ENCODE data around the gene ZNF580. TPM values are rescaled to one million over a fixed set of nuclear protein-coding genes. Genes with fewer than 3 reads are reported as not detected.

The ZNF580 gene
- total and polyA plus RNA-seq, 9 of the 15 experiments (the other 6 are each of a cell fraction or from before 2014, with no cell fraction given): 2.3 to 47.4 (median 6.0) TPM

DNA sequence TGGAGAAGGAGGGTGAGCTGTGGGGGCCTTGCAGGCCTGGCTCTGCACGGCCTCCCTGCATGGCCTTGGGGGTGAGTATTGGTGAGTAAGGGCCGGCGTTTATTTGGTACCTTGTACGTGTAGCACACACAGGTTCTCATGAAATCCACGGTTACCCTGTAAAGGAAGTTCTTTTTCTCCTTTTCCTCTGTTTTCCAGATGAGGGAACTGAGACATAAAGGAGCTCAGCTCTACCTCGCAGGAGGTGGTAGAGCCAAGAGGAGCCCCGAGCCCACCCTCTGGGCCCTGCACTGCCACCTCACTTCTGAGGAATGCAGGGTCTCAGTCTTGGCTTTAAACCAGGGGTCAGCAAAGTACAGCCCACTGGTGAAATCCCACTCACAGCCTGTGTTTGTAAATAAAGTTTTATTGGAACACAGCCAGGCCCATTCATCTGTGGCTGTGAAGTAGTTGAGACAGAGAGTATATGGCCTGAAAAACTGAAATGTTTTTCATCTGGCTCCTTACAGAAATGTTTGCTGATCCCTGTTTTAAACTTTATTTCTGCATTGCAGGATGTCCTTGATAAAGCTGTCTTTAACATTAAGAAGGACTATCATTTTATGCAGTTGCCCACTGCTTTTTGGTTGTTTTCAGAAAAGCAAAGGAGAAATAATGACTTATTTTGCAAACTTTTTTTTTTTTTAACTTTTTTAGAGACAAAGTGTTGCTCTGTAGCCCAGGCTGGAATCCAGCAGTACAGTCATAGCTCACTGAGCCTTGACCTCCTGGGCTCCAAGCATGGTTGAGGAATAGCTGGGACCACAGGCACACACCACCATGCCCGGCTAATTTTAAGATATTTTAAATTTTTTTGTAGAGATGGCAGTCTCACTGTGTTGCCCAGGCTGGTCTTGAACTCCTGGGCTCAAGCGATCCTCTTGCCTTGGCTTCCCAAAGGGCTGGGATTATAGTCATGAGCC is 40.6 kb downstream of the ZNF580 start:
- peaks cover 75% of the 10 kb centered on the region for H3K79me2 ChIP-seq (ENCODE audit: control insufficient read depth, insufficient read depth, low read length)
- no peak for FAIRE-seq

More for the DNA sequence above, 40.6 kb downstream of the ZNF580 start:
- H3K27me3 ChIP-seq (ENCODE audit: control insufficient read depth in 2 of 2, insufficient read depth in 2 of 2, low read length in 2 of 2): no peaks in the 10 kb centered on the region
- H3K4me1 ChIP-seq (replicated peaks in 1 of 2; ENCODE audit: control insufficient read depth in 2 of 2, insufficient read depth in 2 of 2, low read length in 2 of 2): peaks cover 15 to 52% of the 10 kb centered on the region in 2 experiments
- DNase-seq (ENCODE audit: extremely low read depth in 1 of 4, low spot score in 3 of 4) (no peak), ATAC-seq (no peak)
- TF ChIP-seq, protein P1, sequence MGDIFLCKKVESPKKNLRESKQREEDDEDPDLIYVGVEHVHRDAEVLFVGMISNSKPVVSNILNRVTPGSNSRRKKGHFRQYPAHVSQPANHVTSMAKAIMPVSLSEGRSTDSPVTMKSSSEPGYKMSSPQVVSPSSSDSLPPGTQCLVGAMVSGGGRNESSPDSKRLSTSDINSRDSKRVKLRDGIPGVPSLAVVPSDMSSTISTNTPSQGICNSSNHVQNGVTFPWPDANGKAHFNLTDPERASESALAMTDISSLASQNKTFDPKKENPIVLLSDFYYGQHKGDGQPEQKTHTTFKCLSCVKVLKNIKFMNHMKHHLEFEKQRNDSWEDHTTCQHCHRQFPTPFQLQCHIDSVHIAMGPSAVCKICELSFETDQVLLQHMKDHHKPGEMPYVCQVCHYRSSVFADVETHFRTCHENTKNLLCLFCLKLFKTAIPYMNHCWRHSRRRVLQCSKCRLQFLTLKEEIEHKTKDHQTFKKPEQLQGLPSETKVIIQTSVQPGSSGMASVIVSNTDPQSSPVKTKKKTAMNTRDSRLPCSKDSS (IDR thresholded peaks at IDR 0.05; ENCODE audit: low read depth, partially characterized antibody): no peak
- peak; percentile 37; the same call in 1 of the 2 replicates for TF ChIP-seq NFIC (IDR thresholded peaks at IDR 0.05)
- TF ChIP-seq, protein P2, sequence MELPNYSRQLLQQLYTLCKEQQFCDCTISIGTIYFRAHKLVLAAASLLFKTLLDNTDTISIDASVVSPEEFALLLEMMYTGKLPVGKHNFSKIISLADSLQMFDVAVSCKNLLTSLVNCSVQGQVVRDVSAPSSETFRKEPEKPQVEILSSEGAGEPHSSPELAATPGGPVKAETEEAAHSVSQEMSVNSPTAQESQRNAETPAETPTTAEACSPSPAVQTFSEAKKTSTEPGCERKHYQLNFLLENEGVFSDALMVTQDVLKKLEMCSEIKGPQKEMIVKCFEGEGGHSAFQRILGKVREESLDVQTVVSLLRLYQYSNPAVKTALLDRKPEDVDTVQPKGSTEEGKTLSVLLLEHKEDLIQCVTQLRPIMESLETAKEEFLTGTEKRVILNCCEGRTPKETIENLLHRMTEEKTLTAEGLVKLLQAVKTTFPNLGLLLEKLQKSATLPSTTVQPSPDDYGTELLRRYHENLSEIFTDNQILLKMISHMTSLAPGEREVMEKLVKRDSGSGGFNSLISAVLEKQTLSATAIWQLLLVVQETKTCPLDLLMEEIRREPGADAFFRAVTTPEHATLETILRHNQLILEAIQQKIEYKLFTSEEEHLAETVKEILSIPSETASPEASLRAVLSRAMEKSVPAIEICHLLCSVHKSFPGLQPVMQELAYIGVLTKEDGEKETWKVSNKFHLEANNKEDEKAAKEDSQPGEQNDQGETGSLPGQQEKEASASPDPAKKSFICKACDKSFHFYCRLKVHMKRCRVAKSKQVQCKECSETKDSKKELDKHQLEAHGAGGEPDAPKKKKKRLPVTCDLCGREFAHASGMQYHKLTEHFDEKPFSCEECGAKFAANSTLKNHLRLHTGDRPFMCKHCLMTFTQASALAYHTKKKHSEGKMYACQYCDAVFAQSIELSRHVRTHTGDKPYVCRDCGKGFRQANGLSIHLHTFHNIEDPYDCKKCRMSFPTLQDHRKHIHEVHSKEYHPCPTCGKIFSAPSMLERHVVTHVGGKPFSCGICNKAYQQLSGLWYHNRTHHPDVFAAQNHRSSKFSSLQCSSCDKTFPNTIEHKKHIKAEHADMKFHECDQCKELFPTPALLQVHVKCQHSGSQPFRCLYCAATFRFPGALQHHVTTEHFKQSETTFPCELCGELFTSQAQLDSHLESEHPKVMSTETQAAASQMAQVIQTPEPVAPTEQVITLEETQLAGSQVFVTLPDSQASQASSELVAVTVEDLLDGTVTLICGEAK (IDR thresholded peaks at IDR 0.05): peak; percentile 92
- TF ChIP-seq, protein P2 (CRISPR knock-in tag; IDR thresholded peaks at IDR 0.05): peak; percentile 78
- intact Hi-C loops (cut with micrococcal nuclease) (no loop called here), in situ Hi-C loops (cut with MboI) (no loop called here)
- 92% methylated on average over 8 of the region's 9 CpGs for WGBS (ENCODE audit: insufficient coverage, low coverage, missing lambda C conversion rate)
- ChIA-PET POLR2A (interaction anchor here (0.6 to 2.4 kb wide), 6 partner anchors 8 to 297 kb away, joined by 3 to 7 read pairs (median 4); partner anchors contain the start of gene TMEM238), CTCF (ENCODE audit: low intra/inter-chr PET ratio) (no interaction called here)
- no peak overlapping the region for H3K4me3 ChIP-seq
- H3K4me2 ChIP-seq (ENCODE audit: insufficient read depth, low read length): no peak overlapping the region
- no peaks in the 10 kb centered on the region for H3K9me3 ChIP-seq (replicated peaks; ENCODE audit: control insufficient read depth, insufficient read depth, low read depth, low read length)
- H3K9ac ChIP-seq (ENCODE audit: insufficient read depth in 1 of 2, low read depth in 2 of 2, low read length in 2 of 2): no peak overlapping the region
- no peak overlapping the region for H2AFZ ChIP-seq (ENCODE audit: low read depth, low read length)
- no peak overlapping the region for H3K27ac ChIP-seq (ENCODE audit: extremely low read depth, low read depth, low read length)
- peaks cover 37% of the 10 kb centered on the region for H4K20me1 ChIP-seq (replicated peaks; ENCODE audit: control insufficient read depth, insufficient read depth, low read length)
- no TSS peak for BruUV-seq (replicated peaks)
- peaks cover 6% of the 10 kb centered on the region for H3K9me1 ChIP-seq (ENCODE audit: control insufficient read depth, insufficient read depth, low read length)
- H3K36me3 ChIP-seq (ENCODE audit: control insufficient read depth, insufficient read depth, low read length): peaks cover 91% of the 10 kb centered on the region; the same call in 2 of the 3 replicates
